ENCODE measurements around the gene NCKAP1.

GRCh38 chr2:183028108-183028507 lies 10.1 kb downstream of the NCKAP1 start:
- TF ChIP-seq EGR1 (IDR thresholded peaks at IDR 0.05; ENCODE audit: borderline replicate concordance in 1 of 2, low read depth in 2 of 2, low read length in 2 of 2) (no peak), EZH2 (IDR thresholded peaks at IDR 0.05; ENCODE audit: borderline replicate concordance, control insufficient read depth, low read depth, low read length) (no peak), CTCF (IDR thresholded peaks at IDR 0.05 in 2 of 3, conservative IDR thresholded peaks at IDR 0.05 in 1 of 3; ENCODE audit: control insufficient read depth in 2 of 3, extremely low read depth in 1 of 3, insufficient read depth in 1 of 3, low read depth in 3 of 3, low read length in 3 of 3) (no peak), E4F1 (IDR thresholded peaks at IDR 0.05; ENCODE audit: borderline replicate concordance, partially characterized antibody) (no peak), USF2 (IDR thresholded peaks at IDR 0.05; ENCODE audit: borderline replicate concordance, low read depth, low read length) (no peak), POLR2A (IDR thresholded peaks at IDR 0.05; ENCODE audit: low read depth, low read length) (no peak), TAF1 (IDR thresholded peaks at IDR 0.05; ENCODE audit: borderline replicate concordance, low read depth, low read length) (no peak), SMC3 (IDR thresholded peaks at IDR 0.05; ENCODE audit: borderline replicate concordance, low read length) (no peak), POLR2AphosphoS5 (IDR thresholded peaks at IDR 0.05; ENCODE audit: low read length) (no peak), MTA3 (IDR thresholded peaks at IDR 0.05; ENCODE audit: borderline replicate concordance, low read length) (no peak), JUNB (IDR thresholded peaks at IDR 0.05) (no peak), ASH2L (IDR thresholded peaks at IDR 0.05; ENCODE audit: borderline replicate concordance, low read depth) (no peak), NR2C2 (IDR thresholded peaks at IDR 0.05; ENCODE audit: borderline replicate concordance, control insufficient read depth, insufficient read length, low read depth) (no peak)
